Left kidney (tissue), 2 donors: Measurements from ENCODE around the gene GTF2F1. TPM values are rescaled to one million over a fixed set of nuclear protein-coding genes. Genes with fewer than 3 reads are reported as not detected.
"Not testable (repeated sequence)": the region's sequence is repeated elsewhere in the genome, so short reads cannot be mapped to it uniquely, and the experiment has no call there.

Source experiments
- DNase-seq: peaks from one replicate; pipeline ENCODE4 v3.0.0-alpha.2; 2013
- polyA plus RNA-seq: library from polyadenylated mRNA; unstranded; fragments of 120-200 nt; gene quantifications from one replicate; pipeline ENCODE4 v1.2.1, GENCODE V29; 2013; ENCODE audit not compliant: insufficient read length

Gene GTF2F1
- polyA plus RNA-seq, 1 donor: 69.9 TPM

- no peak for DNase-seq
Measured at GRCh38 chr19:6421075-6422014, 28.4 kb upstream of the GTF2F1 start.

- no peak for DNase-seq
Measured at GRCh38 chr19:6418562-6418932, 25.6 kb upstream of the GTF2F1 start.

GRCh38 chr19:6417713-6418561 is 25.0 kb upstream of the GTF2F1 start:
- DNase-seq: no peak

GRCh38 chr19:6416658-6417405 is 23.9 kb upstream of the GTF2F1 start:
- no peak for DNase-seq

GRCh38 chr19:6415591-6416190 is 22.7 kb upstream of the GTF2F1 start:
- no peak for DNase-seq

- DNase-seq: no peak
Measured at GRCh38 chr19:6414793-6415590, 22.0 kb upstream of the GTF2F1 start.

- no peak for DNase-seq
Measured at GRCh38 chr19:6413721-6414643, 21.0 kb upstream of the GTF2F1 start.

- no peak for DNase-seq
Measured at GRCh38 chr19:6413291-6413690, 20.3 kb upstream of the GTF2F1 start.

GRCh38 chr19:6412447-6413091 is 19.6 kb upstream of the GTF2F1 start:
- no peak for DNase-seq

GRCh38 chr19:6412061-6412446 is 19.1 kb upstream of the GTF2F1 start:
- no peak for DNase-seq

- no peak for DNase-seq
Measured at GRCh38 chr19:6409346-6409745, 16.4 kb upstream of the GTF2F1 start.

GRCh38 chr19:6406401-6406800 is 13.4 kb upstream of the GTF2F1 start:
- DNase-seq: no peak

- peak; percentile 68 for DNase-seq
Measured at GRCh38 chr19:6402837-6403608, 10.1 kb upstream of the GTF2F1 start.

GRCh38 chr19:6402058-6402457 is 9.1 kb upstream of the GTF2F1 start:
- no peak for DNase-seq

- not testable (repeated sequence) for DNase-seq
Measured at GRCh38 chr19:6400062-6400944, 7.3 kb upstream of the GTF2F1 start.

GRCh38 chr19:6396305-6396704 is 3.3 kb upstream of the GTF2F1 start:
- DNase-seq: no peak

- DNase-seq: no peak
Measured at GRCh38 chr19:6394831-6395230, 1.9 kb upstream of the GTF2F1 start.
